Non-pigmented ciliary epithelial cell (primary cell): ENCODE data around the gene DLGAP3.
"Not testable (repeated sequence)": the region's sequence is repeated elsewhere in the genome, so short reads cannot be mapped to it uniquely, and the experiment has no call there.

Experiments
- DNase-seq: peaks from one replicate; pipeline ENCODE4 v3.0.0-alpha.2; 2010; ENCODE audit warnings: low read depth

DLGAP3 gene, protein sequence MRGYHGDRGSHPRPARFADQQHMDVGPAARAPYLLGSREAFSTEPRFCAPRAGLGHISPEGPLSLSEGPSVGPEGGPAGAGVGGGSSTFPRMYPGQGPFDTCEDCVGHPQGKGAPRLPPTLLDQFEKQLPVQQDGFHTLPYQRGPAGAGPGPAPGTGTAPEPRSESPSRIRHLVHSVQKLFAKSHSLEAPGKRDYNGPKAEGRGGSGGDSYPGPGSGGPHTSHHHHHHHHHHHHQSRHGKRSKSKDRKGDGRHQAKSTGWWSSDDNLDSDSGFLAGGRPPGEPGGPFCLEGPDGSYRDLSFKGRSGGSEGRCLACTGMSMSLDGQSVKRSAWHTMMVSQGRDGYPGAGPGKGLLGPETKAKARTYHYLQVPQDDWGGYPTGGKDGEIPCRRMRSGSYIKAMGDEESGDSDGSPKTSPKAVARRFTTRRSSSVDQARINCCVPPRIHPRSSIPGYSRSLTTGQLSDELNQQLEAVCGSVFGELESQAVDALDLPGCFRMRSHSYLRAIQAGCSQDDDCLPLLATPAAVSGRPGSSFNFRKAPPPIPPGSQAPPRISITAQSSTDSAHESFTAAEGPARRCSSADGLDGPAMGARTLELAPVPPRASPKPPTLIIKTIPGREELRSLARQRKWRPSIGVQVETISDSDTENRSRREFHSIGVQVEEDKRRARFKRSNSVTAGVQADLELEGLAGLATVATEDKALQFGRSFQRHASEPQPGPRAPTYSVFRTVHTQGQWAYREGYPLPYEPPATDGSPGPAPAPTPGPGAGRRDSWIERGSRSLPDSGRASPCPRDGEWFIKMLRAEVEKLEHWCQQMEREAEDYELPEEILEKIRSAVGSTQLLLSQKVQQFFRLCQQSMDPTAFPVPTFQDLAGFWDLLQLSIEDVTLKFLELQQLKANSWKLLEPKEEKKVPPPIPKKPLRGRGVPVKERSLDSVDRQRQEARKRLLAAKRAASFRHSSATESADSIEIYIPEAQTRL

DNA sequence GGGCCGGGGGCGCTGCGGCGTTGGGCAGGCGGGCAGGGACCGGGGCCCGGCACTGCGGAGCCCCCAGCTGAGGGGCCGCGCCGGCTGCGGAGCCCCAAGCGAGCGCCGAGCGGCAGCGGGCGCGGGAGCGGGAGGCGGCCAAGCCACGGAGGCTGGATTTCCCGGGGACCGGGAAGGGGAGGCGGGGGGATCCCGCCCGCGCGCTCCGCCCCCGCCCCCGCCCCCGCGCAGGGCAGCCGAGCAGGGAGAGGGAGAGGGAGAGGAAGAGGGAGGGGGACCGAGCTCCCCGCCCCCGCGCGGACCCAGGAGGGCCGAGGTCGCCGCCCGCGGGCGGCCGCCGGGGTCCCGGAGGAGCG lies at the start of gene DLGAP3:
Gene DLGAP3, minus strand, starts transcription at position 154 of the 356 bp plus-strand sequence. CDS start 24,267 bp downstream, outside the sequence.
- no peak for DNase-seq

- no peak for DNase-seq
These were observed 49.5 kb upstream of the DLGAP3 start for GRCh38 chr1:34978921-34979320.

DNA sequence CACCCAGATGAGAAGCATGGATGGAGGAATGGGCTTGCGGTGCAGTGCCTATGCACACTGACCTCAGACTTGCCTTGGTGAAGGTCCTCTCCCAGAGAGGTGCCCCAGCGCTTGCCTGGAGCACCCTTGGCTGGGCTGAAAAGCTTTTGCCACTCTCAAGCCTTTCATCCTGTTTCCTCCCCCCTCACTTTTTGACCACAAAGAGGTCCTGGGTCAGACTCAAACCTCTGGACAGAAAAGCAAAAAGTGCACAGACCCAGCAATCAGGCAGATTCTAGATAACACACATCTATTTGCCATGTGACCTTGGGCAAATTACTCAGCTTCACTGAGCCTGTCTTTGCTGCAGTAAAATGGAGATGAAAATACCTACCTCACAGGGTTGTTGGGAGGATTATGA lies 48.4 kb upstream of the DLGAP3 start:
- DNase-seq = no peak

DNA sequence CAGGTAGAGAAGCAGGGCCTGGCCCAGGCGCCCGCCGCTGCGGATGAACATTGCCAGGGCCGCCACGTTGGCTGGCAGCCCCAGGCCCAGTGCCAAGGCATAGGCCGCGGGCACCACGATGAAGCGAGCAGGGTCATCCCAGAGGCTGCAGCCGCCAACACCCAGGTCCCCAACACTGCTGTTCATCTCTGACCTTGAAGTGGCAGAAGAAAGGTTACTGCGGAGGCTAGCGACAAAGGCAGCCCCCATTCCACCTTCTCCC lies 47.7 kb upstream of the DLGAP3 start:
- no peak for DNase-seq

GRCh38 chr1:34976384-34977209 lies 47.1 kb upstream of the DLGAP3 start:
- no peak for DNase-seq

DNA sequence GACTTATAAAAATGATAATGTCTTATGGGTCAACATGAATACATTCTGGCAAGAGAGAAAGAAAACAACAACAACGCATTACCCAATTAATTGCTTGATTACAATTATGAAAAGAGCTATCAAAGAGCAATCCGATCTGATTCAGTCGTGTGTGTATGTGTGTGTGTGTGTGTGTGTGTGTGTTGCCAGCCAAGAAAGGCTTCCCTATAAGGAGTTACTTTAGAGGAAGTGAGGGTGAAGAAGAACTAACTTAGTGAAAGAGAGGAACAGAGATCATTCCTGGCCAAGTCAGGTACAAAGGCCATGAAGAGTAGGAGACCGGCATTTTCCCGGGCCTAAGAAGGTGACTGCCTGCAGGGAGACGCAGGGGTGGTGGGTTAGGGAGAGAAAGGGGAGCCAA lies 46.3 kb upstream of the DLGAP3 start:
- no peak for DNase-seq

DNA sequence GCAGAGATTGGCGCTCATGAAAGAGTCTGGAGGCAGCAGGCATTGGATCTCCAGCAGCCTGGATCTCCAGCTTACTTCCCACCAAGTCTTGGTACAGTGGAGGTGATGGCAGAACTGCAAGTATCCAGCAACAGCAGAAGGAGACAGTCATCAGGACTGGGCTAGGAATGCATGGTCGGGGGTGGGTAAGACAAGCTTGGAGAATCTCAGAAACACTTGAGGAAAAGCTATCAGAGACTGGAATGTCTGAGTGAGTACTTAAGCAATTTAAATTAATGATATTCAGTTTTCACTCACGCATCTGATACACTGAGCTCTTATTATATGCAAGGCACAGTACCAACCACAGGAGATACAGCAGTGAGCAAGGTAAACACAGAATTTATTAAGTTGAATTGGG lies 45.9 kb upstream of the DLGAP3 start:
- no peak for DNase-seq

GRCh38 chr1:34974626-34975025 lies 45.2 kb upstream of the DLGAP3 start:
- DNase-seq = no peak

DNA sequence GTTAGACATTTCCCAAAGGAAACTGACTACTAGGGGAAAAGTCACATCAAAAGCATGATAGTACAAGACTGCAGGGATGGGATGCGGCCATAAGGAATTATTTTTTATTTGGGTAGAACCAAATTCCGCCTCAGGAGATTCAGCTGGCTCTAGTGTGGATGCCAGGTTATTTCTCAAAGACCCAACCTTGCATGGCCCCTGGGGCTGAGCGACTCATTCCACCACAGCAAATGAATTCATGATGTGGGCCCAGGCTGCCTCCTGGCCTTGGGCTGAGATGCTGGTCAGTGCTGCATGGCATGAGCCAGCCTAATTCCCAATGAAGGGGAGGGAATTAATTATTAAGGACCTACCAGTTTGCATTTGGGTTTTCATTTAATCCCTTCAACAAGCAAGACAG lies 43.9 kb upstream of the DLGAP3 start:
- no peak for DNase-seq

DNA sequence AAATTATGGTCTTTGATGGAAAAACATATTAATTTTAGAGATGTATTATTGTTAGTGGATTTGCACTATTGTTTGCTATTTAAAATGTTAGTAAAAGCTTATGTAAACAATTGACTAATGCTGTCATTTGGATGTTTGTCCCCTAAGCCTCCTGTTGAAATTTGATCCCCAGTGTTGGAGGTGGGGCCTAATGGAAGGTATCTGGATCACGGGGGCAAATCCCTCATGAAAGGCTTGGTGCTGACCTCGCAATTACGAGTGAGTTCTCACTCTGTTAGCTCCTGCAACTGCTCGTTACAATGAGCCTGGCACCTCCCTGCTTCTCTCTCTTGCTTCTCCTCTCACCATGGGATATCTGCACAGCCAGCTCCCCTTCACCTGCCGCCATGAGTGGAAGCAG lies 41.4 kb upstream of the DLGAP3 start:
- DNase-seq = no peak

GRCh38 chr1:34970220-34970735 lies 40.8 kb upstream of the DLGAP3 start:
- no peak for DNase-seq

- not testable (repeated sequence) for DNase-seq
These were observed 38.8 kb upstream of the DLGAP3 start for GRCh38 chr1:34968297-34968696.

GRCh38 chr1:34967672-34968071 lies 38.2 kb upstream of the DLGAP3 start:
- DNase-seq = not testable (repeated sequence)

DNA sequence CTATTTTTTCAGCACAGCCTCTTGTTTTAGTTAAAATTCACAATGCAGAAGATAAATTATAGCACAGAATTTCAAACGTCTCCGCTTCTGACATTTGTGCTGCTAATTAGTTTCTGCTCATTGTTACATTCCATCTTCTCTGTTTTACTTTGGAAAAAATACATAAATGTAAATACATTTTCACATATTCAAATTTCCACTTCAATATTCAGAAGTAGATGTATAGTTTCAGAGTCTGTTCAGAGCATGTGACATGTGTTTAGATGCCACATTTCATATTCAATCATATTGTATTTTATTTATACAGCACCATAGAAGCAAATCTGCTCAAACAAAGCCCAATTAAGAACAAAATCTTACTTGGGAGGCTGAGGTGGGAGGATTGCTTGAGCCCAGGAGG lies 36.1 kb upstream of the DLGAP3 start:
- DNase-seq = no peak

DNA sequence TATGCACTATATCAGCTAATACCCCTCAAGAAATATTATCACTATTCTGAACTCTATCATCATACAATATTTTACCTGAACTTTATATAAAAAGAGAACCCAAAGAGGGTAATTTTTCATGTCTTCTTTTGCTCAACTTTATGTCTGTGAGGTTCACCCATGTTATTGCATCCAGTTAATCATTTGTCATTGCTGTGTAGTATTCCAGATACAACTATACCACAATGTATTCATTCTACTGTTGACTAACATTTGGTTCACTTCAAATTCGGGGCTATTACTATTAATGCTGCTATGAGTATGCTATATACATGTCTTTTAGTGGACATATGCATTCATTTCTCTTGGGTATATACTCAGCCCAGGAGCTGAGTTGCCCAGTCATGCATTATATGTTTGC lies 21.0 kb upstream of the DLGAP3 start:
- DNase-seq = no peak

DNA sequence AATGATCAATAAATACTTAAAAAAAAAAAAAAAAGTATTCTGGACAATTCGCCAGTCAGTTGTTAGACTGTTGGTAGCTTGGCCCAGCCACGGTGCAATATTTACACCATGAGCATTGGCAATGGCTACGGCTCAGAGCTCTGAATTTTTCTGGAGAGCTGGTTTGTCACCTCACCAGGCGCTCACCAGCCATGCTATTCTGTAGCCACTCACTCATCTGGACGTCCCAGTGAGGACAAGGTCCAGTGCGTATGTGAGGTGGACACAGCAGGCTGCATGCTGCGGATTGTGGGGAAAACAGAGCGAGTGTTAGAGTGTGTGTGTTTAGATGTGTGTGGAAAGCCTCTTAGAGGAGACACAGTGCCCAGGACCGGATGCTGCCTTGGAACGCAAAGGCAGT lies 19.3 kb upstream of the DLGAP3 start:
- DNase-seq = not testable (repeated sequence)

DNA sequence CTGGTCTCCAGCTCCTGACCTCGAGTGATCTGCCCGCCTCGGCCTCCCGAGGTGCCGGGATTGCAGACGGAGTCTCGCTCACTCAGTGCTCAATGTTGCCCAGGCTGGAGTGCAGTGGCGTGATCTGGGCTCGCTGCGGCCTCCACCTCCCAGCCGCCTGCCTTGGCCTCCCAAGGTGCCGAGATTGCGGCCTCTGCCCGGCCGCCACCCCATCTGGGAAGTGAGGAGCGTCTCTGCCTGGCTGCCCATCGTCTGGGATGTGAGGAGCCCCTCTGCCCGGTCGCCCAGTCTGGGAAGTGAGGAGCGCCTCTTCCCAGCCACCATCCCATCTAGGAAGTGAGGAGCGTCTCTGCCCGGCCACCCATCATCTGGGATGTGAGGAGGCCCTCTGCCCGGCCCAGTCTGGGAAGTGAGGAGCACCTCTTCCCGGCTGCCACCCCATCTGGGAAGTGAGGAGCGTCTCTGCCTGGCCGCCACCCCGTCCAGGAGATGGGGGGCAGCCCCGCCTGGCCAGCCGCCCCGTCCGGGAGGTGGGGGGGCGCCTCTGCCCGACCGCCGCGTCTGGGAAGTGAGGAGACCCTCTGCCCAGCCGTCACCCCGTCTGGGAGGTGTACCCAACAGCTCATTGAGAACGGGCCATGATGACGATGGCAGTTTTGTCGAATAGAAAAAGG lies 18.3 kb upstream of the DLGAP3 start:
- not testable (repeated sequence) for DNase-seq

DNA sequence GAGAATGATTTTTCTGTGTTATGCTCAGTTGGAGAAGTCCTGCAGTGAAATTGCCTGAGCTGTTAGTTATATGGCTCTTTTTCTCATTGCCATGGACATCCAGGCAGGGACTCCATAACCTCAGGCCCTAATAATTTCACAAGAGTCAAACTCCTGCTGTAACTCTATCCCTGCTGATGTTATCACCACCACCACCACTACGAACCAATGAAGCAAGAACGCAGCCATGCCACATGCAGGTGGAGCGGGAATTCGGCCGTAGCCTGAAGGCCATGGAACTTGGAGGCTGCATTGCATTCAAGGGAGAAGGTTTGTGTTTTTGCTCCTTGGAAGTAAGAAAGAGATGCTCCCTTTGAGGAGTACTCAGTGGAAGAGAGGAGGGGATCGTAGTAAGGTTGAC lies 16.8 kb upstream of the DLGAP3 start:
- DNase-seq = no peak

GRCh38 chr1:34941798-34942197 lies 12.3 kb upstream of the DLGAP3 start:
- DNase-seq = not testable (repeated sequence)

- no peak for DNase-seq
These were observed 1.2 kb upstream of the DLGAP3 start for GRCh38 chr1:34930702-34931071.

DNA sequence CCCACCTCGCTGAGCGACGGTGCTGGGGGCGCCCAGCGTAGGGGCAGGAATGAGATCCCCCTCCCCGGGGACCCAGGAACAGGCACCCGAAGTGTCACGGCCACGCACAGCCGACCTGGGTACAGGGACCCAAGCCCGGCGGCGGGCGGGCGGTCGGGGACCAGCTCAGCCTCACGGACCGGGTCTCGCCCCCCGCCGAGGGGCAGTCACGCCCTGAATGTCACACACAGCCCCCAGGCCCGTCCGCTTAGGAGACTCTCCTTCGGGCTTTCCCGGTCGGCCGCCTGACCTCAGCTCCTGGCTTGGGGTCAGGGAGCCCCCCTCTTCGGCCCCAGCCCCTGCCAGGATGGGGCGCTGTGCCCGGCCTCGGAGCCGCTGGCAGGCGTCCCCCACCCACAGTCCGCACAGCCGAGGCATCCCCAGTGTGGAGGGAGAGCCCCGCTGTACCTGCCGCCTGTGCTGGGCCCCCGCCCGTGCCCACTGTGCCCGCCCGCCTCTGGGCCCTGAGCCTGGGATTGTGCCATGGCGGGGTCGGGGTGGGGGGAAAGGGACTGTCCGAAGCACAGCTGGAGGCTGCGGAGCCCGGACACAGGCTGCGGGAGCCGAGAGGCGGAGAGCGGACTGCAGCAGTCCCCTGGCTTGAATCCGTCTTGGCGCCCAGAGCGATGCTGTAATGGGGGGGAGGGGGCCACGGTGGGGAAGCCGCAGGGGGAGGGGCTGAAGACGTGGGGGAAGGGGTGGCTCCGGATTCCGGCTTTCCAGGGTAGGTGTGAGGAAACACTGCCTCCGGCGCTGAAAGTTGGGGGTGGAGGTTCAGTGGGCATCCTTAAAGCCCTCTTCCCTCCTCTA lies 627 bp upstream of the DLGAP3 start:
- no peak for DNase-seq
